Hematopoietic multipotent progenitor cell (in vitro differentiated cells): Measurements from ENCODE around the gene SPP1. TPM values are rescaled to one million over a fixed set of nuclear protein-coding genes. Genes with fewer than 3 reads are reported as not detected.

Source experiments
- DNase-seq, 3 donors: peaks; one replicate each; pipeline ENCODE4 v3.0.0-alpha.2; 2011 to 2015; ENCODE audit warnings: low read depth in 2 of 3, low spot score in 2 of 3
- total RNA-seq: library from RNA; depleted of rRNA; stranded (reverse); fragments of >200 nt; gene quantifications from one replicate; pipeline ENCODE4 v1.2.3, GENCODE V29; 2012

Gene SPP1
- total RNA-seq, 1 donor = 2.2 TPM

DNA sequence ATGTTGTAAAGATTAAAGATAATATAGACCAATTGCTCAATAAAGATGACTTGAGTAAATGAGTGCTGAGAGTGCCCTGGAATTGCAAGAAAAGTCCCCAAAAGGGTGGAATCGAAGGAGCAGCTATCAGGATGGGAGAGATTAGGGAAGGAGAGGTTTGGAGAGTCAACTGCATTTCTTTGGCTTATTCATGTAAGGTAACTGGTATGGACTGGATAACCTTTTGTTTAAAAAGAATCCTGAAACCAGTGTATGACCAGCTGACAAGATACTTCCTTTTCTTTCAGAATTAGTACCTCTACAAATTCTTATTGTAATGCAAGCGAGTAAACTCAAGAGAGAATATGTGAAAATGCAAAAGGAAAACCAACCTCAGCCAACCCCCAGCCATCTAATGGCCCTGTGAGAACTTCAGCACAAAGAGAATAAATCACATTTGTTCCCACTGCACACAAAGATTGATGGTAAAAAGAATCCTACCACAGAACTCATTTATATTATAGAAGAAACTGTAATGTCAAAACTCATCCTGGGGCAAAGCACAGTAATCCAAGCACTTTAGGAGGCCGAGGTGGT is 24.5 kb upstream of the SPP1 start:
- no peak for DNase-seq

DNA sequence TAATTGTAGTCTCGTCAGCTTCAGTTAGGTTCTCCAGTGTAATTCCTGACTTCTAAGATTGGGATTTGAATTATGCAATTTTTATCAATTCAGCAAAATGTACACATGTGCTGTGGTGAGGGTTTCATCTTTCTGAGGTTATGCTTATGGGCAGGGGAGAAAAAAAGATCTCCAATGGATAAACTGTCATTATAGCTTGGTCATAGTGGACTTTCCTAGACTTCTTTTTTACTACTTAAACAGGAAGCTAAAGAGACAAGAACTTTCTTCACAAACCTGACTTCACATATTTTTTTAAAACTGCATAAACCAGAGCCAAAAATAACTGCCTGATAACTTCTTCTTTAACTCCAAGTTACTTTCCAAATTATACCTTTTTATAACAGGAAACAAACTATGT is 21.7 kb upstream of the SPP1 start:
- DNase-seq = peak in 1 of 3 donors; percentile 45

DNA sequence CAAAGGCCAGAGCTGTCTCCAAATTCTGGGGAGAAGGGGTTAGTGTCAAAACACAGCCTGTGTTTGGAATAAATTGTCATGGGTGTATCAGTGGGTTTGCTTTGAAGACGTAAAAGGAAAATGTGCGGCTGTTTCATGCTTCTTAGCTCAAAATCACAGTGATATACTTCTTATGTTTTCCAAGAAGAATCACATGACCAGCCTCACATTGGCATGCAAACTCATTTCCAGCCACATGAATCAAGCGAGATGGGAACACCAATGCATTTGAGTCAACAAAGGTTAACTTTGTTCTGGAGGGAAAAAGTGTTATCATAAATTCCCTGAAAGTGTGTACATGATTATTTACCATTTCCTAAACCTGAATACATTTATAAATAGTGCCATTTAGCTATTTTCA is 19.0 kb upstream of the SPP1 start:
- no peak for DNase-seq

DNA sequence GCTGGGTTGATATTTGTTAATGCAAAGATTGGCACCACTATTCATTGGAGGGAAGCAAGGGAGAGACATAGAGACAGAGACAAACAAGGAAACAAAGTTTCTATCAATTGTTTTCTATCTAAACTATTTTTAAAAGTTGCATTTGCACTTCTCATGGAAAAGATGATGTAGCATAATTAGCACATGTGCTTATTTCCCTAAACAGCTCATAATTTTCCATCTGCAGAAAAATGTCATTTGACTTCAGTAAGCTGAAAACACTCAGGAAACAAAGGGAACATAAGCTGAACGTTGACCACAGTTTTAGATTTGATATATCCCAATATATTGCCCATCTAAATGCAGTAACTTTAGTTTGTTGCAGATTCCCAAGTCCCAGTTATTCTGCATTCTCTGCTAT is 18.5 kb upstream of the SPP1 start:
- no peak for DNase-seq

DNA sequence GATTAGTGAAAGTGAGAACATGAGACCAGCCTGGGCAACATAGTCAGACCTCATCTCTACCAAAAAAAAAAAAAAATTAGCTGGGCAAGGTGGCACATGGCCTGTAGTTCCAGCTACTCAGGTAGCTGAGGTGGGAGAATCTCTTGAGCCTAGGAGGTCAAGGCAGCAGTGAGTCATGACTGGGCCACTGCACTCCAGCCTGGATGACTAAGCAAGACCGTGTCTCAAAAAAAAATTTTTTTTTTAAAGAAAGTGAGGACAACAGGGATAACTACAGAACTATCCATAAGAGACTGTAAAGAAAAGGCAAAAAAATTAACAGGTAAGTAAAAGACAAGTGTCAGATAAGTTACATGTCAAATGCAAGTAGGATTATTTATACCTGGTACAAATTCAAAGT is 13.5 kb upstream of the SPP1 start:
- no peak for DNase-seq

DNA sequence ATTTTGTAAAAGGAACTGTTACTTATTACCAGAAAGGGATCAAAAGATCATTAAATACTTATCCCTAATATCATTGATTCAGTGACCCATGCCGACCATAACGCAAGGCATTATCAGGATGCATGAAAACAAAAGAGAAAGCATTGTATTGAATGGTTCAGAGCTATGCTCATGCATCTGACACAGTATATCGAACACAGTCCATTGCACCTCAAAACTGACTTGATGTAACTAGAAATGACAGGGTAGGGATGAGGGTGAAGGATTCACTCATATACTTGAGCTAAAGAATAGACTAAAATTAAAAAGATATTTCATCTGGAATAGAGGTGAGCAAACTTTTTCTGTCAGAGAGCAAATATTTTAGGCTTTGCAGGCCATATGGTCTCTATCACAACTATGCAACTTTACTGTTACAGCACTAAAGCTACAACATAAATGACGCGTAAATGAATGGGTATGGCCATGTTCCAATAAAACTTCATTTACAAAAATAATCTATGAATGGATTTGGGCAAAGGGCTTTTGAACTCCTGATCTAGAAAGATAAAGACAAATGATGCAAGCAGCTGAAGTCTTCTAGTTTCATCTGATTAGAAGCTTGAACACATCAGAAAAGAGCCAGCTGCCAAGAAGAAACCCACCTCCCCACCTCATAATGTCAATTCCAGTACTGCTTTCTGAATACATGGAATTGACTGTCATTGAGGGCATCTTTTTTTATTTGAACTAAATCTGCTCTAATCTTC is 12.9 kb upstream of the SPP1 start:
- no peak for DNase-seq

DNA sequence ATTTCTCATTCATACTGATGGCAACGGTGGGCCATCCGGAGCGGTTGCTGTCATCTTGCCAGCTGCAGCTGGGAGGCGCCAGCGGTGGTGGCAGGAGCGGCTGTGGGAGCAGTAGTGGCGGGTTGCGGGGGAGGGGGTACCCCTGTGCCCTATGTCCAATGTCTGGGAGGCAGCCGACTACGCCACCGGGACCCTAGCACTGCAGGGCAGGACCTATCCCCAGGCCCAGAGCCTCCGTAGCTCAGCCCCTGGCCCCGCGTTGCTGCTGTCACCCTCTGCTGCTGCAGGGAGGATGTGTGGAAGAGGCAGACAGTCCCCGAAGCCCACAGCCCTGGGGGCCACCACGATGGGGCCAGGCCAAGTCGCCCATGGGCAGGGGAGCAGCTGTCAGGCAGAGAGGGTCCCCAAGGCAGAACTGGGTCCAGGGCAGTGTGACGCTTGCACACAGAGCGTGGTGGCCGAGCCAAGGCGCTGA is 10.0 kb upstream of the SPP1 start:
- no peak for DNase-seq

DNA sequence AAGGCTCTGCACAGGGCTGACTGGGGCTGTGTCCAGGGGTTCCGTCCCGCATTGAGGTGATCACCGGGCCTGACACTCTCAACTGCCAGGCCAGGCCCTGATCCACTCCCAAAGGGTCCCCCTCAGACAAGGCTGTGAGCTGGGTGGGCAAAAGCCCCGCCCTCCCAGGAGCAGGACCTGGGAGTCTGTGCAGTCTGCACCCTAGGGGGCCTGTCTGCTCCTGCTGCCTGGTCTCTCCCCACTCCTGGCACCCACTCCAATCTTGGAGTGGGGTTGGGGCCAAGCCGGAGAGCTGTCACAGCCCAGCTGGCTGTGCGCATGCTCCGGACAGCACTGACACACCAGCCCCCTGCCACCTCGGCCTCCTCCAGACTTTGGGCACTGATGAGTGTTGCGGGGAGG is 9.4 kb upstream of the SPP1 start:
- DNase-seq = no peak

DNA sequence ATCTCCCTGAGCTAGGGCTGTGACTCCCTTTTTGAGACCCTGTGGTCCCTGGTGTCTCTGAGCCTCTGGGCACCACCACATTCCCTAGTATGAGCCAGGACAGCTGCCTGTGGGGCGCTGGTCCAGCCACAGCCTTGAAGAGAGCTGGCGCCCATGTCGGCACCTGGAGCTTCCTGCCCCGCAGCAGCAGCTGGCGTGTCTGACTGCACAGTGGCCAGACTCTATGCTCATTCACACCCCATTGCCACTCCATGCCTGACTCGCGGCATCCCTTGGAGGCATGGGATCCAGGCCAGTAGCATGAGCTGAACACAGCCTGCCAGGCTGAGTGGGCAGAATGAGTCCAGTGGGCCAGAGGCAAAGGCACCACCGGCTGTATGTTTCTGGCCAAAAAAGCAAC is 8.3 kb upstream of the SPP1 start:
- no peak for DNase-seq

DNA sequence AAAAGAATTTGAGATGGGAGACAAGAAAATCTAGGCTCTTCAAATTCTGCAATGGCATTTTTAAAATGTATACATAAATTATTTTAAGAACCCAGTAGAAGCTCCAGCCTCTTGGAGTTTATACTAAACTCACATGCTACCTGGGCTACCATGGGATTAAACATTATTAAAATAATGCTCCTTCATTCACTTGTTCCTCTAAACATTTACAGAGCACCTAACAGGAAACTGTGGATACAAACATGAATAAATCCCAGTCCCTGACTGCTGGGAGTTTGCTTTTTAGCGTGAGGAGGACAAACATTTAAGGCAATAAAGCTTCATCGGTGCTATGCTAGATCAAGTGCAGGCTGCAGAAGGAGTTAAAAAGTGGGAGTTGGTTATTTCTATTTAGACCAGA is 5.4 kb upstream of the SPP1 start:
- DNase-seq = no peak

DNA sequence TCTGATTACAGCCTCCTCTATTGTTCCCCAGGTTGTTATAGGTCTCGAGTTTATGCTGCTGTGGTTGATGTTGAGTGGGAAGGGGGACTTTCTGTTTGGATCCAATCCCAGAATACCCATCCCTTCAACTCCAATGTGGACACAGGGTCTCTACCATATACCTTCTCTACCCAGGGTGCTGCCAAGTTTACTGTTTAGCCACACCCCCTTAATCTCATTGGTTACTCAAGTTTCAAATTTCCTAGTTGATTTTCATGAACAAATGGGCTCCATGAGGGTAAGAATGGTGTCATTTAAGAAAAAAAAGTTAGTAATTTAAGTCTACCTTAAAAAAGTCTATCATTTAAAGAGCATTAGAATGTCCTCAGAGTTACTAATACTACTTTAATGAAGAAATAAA is 3.6 kb upstream of the SPP1 start:
- no peak for DNase-seq

DNA sequence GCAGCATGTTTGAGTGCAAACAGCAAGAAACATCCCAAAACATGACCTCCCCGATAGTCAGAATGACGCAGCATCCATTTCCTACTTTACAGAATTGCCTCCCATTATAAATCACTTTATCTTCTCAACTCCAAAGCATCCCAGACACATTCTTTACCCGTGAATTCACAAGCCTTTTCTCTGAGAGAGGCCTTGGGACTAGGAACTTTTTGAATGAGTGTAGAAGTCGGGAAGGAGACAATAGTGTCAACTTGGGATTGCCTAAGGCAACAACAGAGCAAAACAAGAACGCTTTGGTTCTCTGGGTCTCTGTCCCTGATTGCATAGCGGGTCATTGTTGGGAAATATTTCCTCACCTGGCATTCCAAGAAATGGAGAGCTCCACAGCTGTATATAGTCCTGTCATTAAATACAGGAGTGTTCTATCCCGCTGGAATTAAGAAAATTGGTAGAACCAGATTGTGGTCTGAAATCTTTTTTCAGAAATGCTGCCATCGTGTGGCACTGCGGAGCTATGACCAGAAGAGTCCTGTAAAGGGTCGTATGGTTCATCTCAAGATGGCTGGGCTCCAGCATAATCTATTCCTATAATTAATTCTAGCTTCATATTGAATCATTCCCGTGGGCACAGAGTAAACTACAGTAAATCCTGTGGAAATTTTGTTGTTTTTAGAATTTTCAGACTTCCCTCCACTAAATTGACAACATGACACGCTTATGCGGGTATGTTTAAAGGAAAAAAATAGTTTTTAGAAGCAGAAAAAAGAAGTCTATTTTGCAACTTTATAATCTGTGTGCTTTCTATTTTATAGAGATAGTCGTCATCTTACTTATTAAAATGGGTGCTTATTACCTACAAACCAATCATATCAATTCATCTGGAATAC is 2.0 kb upstream of the SPP1 start:
- DNase-seq = peak in 2 of 3 donors; percentile 48 to 64

DNA sequence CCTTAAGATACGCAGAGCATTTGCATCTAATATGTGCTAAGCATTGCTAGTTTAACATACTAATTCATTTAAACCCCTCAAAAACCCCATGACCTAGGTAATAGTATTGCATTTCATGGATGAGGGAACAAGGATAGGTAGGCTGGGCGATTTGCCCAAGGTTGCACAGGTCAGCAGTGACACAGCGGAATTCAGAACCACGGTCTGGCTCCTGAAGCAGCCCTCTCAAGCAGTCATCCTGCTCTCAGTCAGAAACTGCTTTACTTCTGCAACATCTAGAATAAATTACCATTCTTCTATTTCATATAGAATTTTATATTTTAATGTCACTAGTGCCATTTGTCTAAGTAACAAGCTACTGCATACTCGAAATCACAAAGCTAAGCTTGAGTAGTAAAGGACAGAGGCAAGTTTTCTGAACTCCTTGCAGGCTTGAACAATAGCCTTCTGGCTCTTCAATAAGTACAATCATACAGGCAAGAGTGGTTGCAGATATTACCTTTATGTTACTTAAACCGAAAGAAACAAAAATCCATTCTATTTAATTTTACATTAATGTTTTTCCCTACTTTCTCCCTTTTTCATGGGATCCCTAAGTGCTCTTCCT is 555 bp upstream of the SPP1 start:
- no peak for DNase-seq

DNA sequence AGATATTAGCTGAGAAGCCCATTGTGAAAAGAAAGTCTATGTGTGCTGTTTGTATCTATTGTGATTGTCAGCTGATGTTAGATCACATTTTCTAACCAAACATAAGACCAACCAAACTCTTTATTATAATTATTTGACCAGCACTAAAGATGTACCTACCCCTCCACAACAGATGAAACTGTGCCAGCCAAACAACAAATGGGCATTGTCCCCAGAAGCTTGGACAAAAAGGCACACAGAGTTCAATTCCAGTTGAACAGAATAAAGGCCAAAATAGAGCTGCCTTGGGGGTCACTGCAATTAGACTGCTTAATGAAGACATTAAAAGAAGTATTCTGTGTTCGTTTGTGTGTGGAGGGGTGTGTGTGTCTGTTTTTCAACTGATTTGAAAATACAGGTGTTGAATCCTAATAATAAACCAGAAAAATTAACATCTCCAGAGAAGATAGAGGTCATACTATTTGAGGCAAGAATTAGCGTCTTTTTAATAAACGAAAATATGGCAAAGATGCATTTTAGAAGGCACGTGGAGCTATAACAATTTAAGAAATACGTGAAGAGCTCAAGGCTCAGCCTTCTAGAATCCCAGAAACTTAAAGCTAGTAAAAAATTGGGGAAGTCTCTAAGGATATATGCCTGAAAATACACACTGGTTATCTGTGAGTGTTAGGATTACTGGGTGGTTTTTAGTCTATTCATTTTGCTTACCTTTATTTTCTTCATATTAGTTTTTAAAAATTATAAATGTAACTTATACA is 2.2 kb downstream of the SPP1 start:
- no peak for DNase-seq

DNA sequence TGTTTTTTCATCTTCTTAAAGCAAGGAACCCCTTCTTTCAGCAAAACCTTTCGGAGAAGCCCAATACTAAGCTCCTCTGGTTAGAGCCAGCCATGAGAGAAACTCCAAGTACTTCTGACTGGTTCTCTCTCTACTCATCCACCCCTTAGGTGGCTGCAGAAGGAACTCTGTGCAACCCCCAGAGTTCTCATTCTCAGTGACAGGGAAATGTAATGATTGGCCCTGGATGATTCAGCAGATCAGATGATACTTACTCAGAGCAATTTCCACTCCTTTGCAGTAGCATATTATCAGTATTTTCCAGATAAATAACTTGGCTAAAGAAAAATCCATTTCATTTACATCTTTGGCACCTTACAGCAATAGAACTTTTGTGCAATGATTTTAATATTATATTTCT is 3.2 kb downstream of the SPP1 start:
- DNase-seq = peak in 1 of 3 donors; percentile 18

DNA sequence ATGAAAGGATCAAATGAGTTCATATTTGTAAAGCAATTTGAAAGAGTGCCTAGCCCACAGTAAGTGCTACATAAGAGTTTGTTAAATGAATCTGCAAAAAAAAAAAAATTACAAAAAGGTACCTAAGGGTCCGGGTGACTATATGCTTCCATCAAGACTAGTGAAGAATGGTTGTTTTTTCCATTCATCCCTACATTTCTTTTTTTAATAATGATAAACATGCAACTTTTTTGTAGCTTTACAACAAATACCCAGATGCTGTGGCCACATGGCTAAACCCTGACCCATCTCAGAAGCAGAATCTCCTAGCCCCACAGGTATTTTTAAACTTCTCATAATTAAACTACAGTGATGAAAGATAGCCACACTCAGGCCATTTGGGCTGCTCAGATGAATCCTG is 4.3 kb downstream of the SPP1 start:
- no peak for DNase-seq

DNA sequence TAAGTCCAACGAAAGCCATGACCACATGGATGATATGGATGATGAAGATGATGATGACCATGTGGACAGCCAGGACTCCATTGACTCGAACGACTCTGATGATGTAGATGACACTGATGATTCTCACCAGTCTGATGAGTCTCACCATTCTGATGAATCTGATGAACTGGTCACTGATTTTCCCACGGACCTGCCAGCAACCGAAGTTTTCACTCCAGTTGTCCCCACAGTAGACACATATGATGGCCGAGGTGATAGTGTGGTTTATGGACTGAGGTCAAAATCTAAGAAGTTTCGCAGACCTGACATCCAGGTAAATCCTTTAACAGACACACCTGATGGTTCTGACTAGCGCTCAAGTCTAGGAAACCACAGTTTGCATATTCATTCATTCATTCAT is 6.0 kb downstream of the SPP1 start:
- DNase-seq = no peak

DNA sequence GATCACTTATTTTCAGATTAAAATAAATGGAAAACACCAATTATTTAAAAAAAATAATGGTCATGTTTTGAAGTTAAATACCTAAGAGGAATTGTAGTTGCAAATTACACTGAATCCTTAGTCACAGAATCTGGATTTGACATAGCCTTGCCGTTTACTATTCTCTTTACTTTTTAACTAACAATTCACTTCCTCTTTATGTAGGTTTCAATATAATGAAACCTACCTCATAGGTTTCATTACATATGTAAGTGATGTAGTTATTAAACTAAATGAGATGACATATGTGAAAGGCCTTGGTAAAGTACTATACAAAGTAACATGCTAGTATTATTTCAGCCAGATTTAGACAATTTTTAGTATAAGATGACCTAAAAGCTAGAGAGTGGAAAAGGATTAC is 6.5 kb downstream of the SPP1 start:
- DNase-seq = no peak

DNA sequence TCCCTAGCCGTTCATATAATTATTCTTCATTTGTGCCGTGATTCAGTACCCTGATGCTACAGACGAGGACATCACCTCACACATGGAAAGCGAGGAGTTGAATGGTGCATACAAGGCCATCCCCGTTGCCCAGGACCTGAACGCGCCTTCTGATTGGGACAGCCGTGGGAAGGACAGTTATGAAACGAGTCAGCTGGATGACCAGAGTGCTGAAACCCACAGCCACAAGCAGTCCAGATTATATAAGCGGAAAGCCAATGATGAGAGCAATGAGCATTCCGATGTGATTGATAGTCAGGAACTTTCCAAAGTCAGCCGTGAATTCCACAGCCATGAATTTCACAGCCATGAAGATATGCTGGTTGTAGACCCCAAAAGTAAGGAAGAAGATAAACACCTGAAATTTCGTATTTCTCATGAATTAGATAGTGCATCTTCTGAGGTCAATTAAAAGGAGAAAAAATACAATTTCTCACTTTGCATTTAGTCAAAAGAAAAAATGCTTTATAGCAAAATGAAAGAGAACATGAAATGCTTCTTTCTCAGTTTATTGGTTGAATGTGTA is 7.0 kb downstream of the SPP1 start:
- DNase-seq = no peak

DNA sequence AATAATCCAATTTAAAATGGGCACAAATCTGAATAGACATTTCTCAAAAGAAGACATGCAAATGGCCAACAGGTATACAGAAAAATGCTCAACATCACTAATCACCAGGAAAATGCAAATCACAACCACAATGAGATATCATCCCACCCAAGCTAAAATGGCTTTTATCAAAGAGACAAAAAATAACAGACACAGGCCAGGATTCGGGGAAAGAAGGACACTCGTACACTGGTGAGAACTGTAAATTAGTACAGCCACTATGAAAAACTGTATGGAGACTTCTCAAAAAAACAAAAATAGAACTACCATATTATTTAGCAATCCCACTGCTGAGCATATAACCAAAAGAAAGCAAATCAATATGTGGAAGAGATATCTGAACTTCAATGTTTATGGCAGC is 8.5 kb downstream of the SPP1 start:
- no peak for DNase-seq
